GM12878 (cell line): ENCODE results near the gene TCOF1. TPM values are rescaled to one million over a fixed set of nuclear protein-coding genes. Genes with fewer than 3 reads are reported as not detected.

Experiments used
- BMI1 ChIP-seq: fragments of 450-650 bp; IDR thresholded peaks from 2 replicates; pipeline ENCODE4 v1.6.1; 2016; ENCODE audit warnings: mild to moderate bottlenecking, moderate library complexity, borderline replicate concordance
- E4F1 ChIP-seq: fragments of 450-650 bp; IDR thresholded peaks from 2 replicates; pipeline ENCODE4 v1.6.1; 2018; ENCODE audit warnings: borderline replicate concordance, mild to moderate bottlenecking; ENCODE audit not compliant: partially characterized antibody
- EED ChIP-seq: sonication (generic); IDR thresholded peaks from 2 replicates; pipeline ENCODE4 v1.6.1; 2016; ENCODE audit warnings: antibody characterized with exemption, low read depth
- HSF1 ChIP-seq: fragments of 150-350 bp; IDR thresholded peaks from 2 replicates; pipeline ENCODE4 v1.6.1; 2014; ENCODE audit warnings: mild to moderate bottlenecking, low read depth, low read length
- IRF3 ChIP-seq: fragments of 450-650 bp; IDR thresholded peaks from 2 replicates; pipeline ENCODE4 v1.6.1; 2014; ENCODE audit warnings: mild to moderate bottlenecking
- RAD21 ChIP-seq: IDR thresholded peaks from 2 replicates; pipeline ENCODE4 v1.6.1; 2011; ENCODE audit warnings: mild to moderate bottlenecking, low read depth, low read length, moderate library complexity; ENCODE audit not compliant: insufficient read depth
- SPI1 ChIP-seq: IDR thresholded peaks from 2 replicates; pipeline ENCODE4 v1.6.1; 2011; ENCODE audit warnings: low read depth, mild to moderate bottlenecking, low read length, moderate library complexity, borderline replicate concordance; ENCODE audit not compliant: insufficient read depth
- ZBTB11 ChIP-seq: fragments of 450-650 bp; formaldehyde crosslinking; IDR thresholded peaks from 2 replicates; pipeline ENCODE4 v1.5.0; 2022; ENCODE audit warnings: mild to moderate bottlenecking, missing genetic modification characterization
- polyA plus RNA-seq, 11 experiments: library from polyadenylated mRNA; depleted of rRNA in 4 of 11; unstranded in 6 of 11; stranded (reverse) in 5 of 11; fragments of >200 nt; fragmentation: Nextera tagmentation in 4 of 11; fragmentation: Illumina TruSeq in 1 of 11; extraction: Ambion mirVana in 4 of 11; extraction: Trizol in 1 of 11; gene quantifications; 1 replicate in 1 of 11; 2 replicates in 10 of 11; pipeline versions ENCODE4 v1.2.1 to v1.2.3, GENCODE V29; 2011 to 2016; ENCODE audit warnings: inconsistent platforms in 2 of 11, missing spikeins in 2 of 11, low read depth in 1 of 11
- total RNA-seq, 4 experiments: library from RNA; depleted of rRNA in 3 of 4; stranded (reverse); fragments of >200 nt in 3 of 4; fragmentation: Illumina TruSeq in 1 of 4; extraction: Trizol in 1 of 4; gene quantifications; 2 replicates each; pipeline versions ENCODE4 v1.2.1 to v1.2.3, GENCODE V29; 2013 to 2021
- TF ChIP-seq, protein P1 (sequence below): IDR thresholded peaks from 2 replicates; pipeline ENCODE4 v1.6.1; 2011; ENCODE audit warnings: low read depth, low read length, improper control_type of control experiment, borderline replicate concordance
- TF ChIP-seq, protein P2 (sequence below): fragments of 450-650 bp; IDR thresholded peaks from 2 replicates; pipeline ENCODE4 v1.6.1; 2017; ENCODE audit warnings: low read depth, mild to moderate bottlenecking, moderate library complexity

The TCOF1 gene
- total and polyA plus RNA-seq, 10 of the 15 experiments (the other 5 are each of a cell fraction or from before 2014, with no cell fraction given): 8.7 to 83.9 (median 38.9) TPM

DNA sequence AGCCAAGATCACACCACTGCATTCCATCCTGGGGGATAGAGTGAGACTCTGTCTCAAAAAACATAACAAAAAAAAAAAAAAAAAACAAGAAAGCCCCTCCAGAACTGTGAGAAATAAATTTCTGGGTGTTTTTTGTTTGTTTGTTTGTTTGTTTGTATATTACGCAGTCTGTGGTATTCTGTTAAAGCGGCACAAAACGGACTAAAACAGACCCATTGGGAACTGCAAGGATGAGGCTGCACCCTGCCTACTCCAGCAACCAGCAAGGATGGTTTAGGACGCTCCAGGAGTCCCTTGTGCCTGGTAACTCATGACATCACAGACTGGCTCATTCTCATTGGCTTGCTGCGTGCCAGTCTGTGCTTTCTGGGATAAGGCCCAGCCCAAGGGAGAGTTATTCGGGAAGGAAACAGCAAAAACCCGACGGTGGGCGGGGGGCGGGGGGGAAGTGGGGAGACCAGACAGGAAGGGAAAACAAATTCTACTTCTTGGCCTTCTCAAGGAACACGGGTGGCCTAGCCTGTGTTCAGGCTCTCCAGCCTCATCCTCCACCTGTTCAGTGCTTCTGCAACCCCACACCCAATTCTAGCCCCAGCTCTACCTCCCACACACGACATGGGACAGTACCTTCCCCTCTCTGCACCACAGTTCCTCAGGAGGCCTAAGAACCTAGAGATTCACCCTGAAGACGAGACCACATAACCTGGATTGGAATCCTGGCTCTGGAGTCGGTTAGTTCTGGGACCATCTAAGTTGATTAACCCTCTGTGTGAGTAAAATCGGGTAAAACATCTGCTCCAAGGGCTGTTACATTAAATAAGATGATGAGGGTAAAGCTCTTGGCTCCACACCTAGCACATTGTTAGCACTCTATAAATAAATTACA lies 52.4 kb downstream of the TCOF1 start (continued):
- TF ChIP-seq, protein P1, sequence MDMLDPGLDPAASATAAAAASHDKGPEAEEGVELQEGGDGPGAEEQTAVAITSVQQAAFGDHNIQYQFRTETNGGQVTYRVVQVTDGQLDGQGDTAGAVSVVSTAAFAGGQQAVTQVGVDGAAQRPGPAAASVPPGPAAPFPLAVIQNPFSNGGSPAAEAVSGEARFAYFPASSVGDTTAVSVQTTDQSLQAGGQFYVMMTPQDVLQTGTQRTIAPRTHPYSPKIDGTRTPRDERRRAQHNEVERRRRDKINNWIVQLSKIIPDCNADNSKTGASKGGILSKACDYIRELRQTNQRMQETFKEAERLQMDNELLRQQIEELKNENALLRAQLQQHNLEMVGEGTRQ: no peak
- TF ChIP-seq HSF1 (no peak), E4F1 (no peak), ZBTB11 (peak; percentile 54), BMI1 (peak; percentile 83), SPI1 (no peak; the same call in 1 of the 2 replicates), EED (peak; percentile 43; the same call in 1 of the 2 replicates), RAD21 (no peak), IRF3 (no peak)
- TF ChIP-seq, protein P2, sequence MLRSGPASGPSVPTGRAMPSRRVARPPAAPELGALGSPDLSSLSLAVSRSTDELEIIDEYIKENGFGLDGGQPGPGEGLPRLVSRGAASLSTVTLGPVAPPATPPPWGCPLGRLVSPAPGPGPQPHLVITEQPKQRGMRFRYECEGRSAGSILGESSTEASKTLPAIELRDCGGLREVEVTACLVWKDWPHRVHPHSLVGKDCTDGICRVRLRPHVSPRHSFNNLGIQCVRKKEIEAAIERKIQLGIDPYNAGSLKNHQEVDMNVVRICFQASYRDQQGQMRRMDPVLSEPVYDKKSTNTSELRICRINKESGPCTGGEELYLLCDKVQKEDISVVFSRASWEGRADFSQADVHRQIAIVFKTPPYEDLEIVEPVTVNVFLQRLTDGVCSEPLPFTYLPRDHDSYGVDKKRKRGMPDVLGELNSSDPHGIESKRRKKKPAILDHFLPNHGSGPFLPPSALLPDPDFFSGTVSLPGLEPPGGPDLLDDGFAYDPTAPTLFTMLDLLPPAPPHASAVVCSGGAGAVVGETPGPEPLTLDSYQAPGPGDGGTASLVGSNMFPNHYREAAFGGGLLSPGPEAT: peak; percentile 35; the same call in 1 of the 2 replicates
